ENCODE results near the gene PTPRS. TPM values are rescaled to one million over a fixed set of nuclear protein-coding genes. Genes with fewer than 3 reads are reported as not detected.
A peak's percentile ranks its signal among the peaks of the same experiment; 100 is the strongest.

Gene PTPRS
- total and polyA plus RNA-seq, 4 donors = 10.9 to 96.7 (median 46.4) TPM

DNA sequence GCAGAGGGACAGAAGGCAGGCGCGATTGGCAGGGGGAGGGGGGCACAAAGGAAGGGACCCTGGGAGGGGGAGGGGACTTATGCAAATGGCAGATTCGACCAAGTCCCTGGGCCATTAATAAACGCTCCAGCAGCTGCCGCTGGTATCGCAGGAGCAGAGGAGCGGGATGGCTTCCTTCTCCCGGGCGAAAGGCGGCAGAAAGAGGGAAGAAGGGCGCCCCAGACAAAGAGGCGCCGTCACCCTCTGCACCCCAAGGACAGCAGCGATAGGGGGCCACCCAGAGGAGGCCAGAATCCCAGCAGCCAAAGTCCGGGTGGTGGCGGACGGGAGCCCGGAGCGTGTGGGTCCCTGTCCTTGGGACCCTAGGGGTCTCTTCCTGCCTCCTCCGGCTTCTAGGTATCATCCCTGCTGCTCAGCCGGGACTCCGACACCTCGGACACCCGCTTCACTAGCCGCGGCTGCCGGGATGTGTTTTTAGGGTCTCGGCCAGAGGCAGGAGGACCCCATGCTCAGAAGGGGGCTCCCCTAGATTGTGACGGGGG is 1.9 kb downstream of the PTPRS start:
- Histone ChIP-seq H3K36me3 (ENCODE audit: control insufficient read depth in 4 of 4, insufficient read depth in 4 of 4, low read length in 4 of 4) (no peaks in the 10 kb centered on the region), H3K4me3 (no peak overlapping the region), H3K27ac (ENCODE audit: low read depth in 1 of 2, low read length in 1 of 2) (no peak overlapping the region), H3K4me1 (ENCODE audit: control insufficient read depth in 5 of 5, insufficient read depth in 5 of 5, low read length in 5 of 5) (peaks cover 2 to 9% (median 4%) of the 10 kb centered on the region in 5 donors), H3K27me3 (ENCODE audit: control insufficient read depth in 3 of 3, insufficient read depth in 3 of 3, low read length in 2 of 3) (peaks cover 13 to 41% (median 19%) of the 10 kb centered on the region in 3 donors), H3K9me3 (ENCODE audit: control insufficient read depth in 4 of 4, insufficient read depth in 3 of 4, low read length in 3 of 4) (peaks cover 0 to 3% (median 0%) of the 10 kb centered on the region in 4 donors), H3K9ac (ENCODE audit: insufficient read depth in 1 of 2, low read length in 2 of 2) (no peak overlapping the region)
- DNase-seq (peak; percentile 30 to 42 (median 40)), ATAC-seq (ENCODE audit: insufficient read depth, low FRiP score) (no peak)
- TF ChIP-seq, protein P1, sequence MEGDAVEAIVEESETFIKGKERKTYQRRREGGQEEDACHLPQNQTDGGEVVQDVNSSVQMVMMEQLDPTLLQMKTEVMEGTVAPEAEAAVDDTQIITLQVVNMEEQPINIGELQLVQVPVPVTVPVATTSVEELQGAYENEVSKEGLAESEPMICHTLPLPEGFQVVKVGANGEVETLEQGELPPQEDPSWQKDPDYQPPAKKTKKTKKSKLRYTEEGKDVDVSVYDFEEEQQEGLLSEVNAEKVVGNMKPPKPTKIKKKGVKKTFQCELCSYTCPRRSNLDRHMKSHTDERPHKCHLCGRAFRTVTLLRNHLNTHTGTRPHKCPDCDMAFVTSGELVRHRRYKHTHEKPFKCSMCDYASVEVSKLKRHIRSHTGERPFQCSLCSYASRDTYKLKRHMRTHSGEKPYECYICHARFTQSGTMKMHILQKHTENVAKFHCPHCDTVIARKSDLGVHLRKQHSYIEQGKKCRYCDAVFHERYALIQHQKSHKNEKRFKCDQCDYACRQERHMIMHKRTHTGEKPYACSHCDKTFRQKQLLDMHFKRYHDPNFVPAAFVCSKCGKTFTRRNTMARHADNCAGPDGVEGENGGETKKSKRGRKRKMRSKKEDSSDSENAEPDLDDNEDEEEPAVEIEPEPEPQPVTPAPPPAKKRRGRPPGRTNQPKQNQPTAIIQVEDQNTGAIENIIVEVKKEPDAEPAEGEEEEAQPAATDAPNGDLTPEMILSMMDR (IDR thresholded peaks at IDR 0.05; ENCODE audit: control extremely low read depth, extremely low read depth) = no peak
- WGBS, 2 donors = 2 to 4% methylated on average over 25 to 29 of the region's 29 CpGs

- DNase-seq (no peak), ATAC-seq (ENCODE audit: insufficient read depth, low FRiP score) (no peak)
- TF ChIP-seq, protein P1 (IDR thresholded peaks at IDR 0.05; ENCODE audit: control extremely low read depth, extremely low read depth) = no peak
- no peaks in the 10 kb centered on the region for H3K36me3 ChIP-seq (ENCODE audit: control insufficient read depth in 4 of 4, insufficient read depth in 4 of 4, low read length in 4 of 4)
- no peak overlapping the region for H3K27ac ChIP-seq (ENCODE audit: low read depth in 1 of 2, low read length in 1 of 2)
- H3K9me3 ChIP-seq (ENCODE audit: control insufficient read depth in 4 of 4, insufficient read depth in 3 of 4, low read length in 3 of 4) = peaks cover 0 to 3% (median 0%) of the 10 kb centered on the region in 4 donors
- no peak overlapping the region for H3K9ac ChIP-seq (ENCODE audit: insufficient read depth in 1 of 2, low read length in 2 of 2)
- H3K27me3 ChIP-seq (ENCODE audit: control insufficient read depth in 3 of 3, insufficient read depth in 3 of 3, low read length in 2 of 3) = peaks cover 13 to 41% (median 23%) of the 10 kb centered on the region in 3 donors
- no peak overlapping the region for H3K4me3 ChIP-seq
- WGBS, 2 donors = 39 to 56% methylated on average over 31 to 34 of the region's 34 CpGs
- peaks cover 2 to 9% (median 4%) of the 10 kb centered on the region in 5 donors for H3K4me1 ChIP-seq (ENCODE audit: control insufficient read depth in 5 of 5, insufficient read depth in 5 of 5, low read length in 5 of 5)
Observed at GRCh38 chr19:5337708-5338655, 2.6 kb downstream of the PTPRS start.

GRCh38 chr19:5337126-5337525 is 3.5 kb downstream of the PTPRS start:
- Histone ChIP-seq H3K27me3 (ENCODE audit: control insufficient read depth in 3 of 3, insufficient read depth in 3 of 3, low read length in 2 of 3) (peaks cover 11 to 41% (median 23%) of the 10 kb centered on the region in 3 donors), H3K4me1 (ENCODE audit: control insufficient read depth in 5 of 5, insufficient read depth in 5 of 5, low read length in 5 of 5) (peaks cover 2 to 9% (median 4%) of the 10 kb centered on the region in 5 donors), H3K9me3 (ENCODE audit: control insufficient read depth in 4 of 4, insufficient read depth in 3 of 4, low read length in 3 of 4) (peaks cover 0 to 3% (median 0%) of the 10 kb centered on the region in 4 donors), H3K27ac (ENCODE audit: low read depth in 1 of 2, low read length in 1 of 2) (no peak overlapping the region), H3K9ac (ENCODE audit: insufficient read depth in 1 of 2, low read length in 2 of 2) (no peak overlapping the region), H3K36me3 (ENCODE audit: control insufficient read depth in 4 of 4, insufficient read depth in 4 of 4, low read length in 4 of 4) (no peaks in the 10 kb centered on the region), H3K4me3 (no peak overlapping the region)
- no peak for DNase-seq
- TF ChIP-seq, protein P1 (IDR thresholded peaks at IDR 0.05; ENCODE audit: control extremely low read depth, extremely low read depth) = no peak
- ATAC-seq (ENCODE audit: insufficient read depth, low FRiP score) = no peak
- WGBS, 2 donors = 78 to 89% methylated on average over 24 of the region's 24 CpGs

Measured in lung (tissue), 12 donors.